ENCODE measurements around the gene PTPRN2.

DNA sequence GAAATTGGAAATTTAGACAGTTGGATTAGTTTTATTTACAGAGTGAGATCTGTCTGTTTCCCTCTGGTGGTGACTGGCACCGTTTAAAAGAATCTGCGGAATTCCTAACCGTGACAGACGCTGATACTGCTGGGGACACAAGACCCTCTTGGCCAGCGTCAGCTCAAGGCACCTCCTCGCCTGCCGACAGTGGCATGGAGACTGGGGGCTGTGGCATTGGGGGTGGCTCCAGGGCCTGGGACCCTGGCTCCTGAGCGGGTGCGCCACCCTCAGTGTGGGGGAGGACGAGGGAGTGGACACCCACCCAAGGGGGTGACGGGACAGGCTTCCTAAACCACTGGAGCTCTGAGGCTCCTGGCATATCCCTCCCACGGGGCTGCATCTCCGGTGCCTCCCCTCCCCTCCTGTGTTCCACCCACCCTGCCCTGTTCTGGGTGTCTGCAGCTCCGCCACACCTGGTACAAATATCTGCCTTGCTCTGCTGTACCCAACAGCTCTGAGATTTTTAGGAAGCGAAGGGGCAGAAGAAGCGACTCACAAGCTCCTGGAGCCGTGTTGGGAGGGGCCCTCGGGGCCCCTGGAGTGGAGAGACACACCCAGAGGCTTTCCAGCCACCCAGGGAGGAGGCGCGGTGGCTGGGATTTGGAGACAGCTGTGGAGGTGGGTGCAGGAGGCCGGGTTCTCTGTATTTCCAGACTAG is 1072.1 kb downstream of the PTPRN2 start:
- TF ChIP-seq CTCF (conservative IDR thresholded peaks at IDR 0.05; ENCODE audit: low read length) (no peak), EZH2phosphoT487 (IDR thresholded peaks at IDR 0.05; ENCODE audit: borderline replicate concordance, low read depth, low read length) (no peak)

Data from OCI-LY7 (cell line).